GM12878 (cell line): ENCODE data around the gene UHMK1. TPM values are rescaled to one million over a fixed set of nuclear protein-coding genes. Genes with fewer than 3 reads are reported as not detected.
"Not testable (repeated sequence)": the region's sequence is repeated elsewhere in the genome, so short reads cannot be mapped to it uniquely, and the experiment has no call there.

Experiments used
- ATAC-seq: fragments of 200-7000 bp; cut with Tn5 transposase; 3 replicates; pipeline ENCODE4 v1.9.1; 2020; ENCODE audit warnings: mild to moderate bottlenecking, moderate library complexity
- BruUV-seq: library from RNA; stranded (reverse); fragments of 400-500 nt; replicated peaks from 2 replicates; lab custom pipeline; 2021; lab: Mats Ljungman, UMichigan
- CTCF ChIA-PET: fragments of 300-600 bp; sonication (Branson Sonifier 250); formaldehyde crosslinking; extraction: SDS; loops from one replicate; lab custom pipeline; 2021; ENCODE audit warnings: inconsistent platforms; lab: Yijun Ruan, JAX
- POLR2A ChIA-PET: fragments of 350-600 bp; formaldehyde crosslinking; extraction: SDS; loops from one replicate; lab custom pipeline; 2021; ENCODE audit warnings: inconsistent platforms; lab: Charles Lee
- RAD21 ChIA-PET: fragments of 300-600 bp; sonication (Branson Sonifier 250); formaldehyde crosslinking; loops from one replicate; lab custom pipeline; 2023; ENCODE audit warnings: antibody characterized with exemption; ENCODE audit not compliant: unreplicated experiment; lab: Charles Lee
- SMC1A ChIA-PET: fragments of 300-600 bp; sonication (Branson Sonifier 250); formaldehyde crosslinking; loops from one replicate; lab custom pipeline; 2023; ENCODE audit not compliant: unreplicated experiment, uncharacterized antibody; lab: Charles Lee
- DNase-seq: peaks from one replicate; pipeline ENCODE4 v3.0.0-alpha.2; 2011; ENCODE audit warnings: low read depth, low spot score
- FAIRE-seq: peaks from 3 replicates; lab custom pipeline; 2011; peaks lifted over from hg19 to GRCh38; lab: Jason Lieb, UNC
- H2AFZ ChIP-seq: 2 replicates; pipeline ENCODE4 v1.6.0; 2011; ENCODE audit warnings: low read depth, low read length, control low read depth; ENCODE audit not compliant: control insufficient read depth
- H3K27ac ChIP-seq: 2 replicates; pipeline ENCODE4 v1.5.1; 2011; ENCODE audit warnings: control low read depth; ENCODE audit not compliant: control insufficient read depth, insufficient read depth
- H3K27me3 ChIP-seq, 2 experiments: replicated peaks in 1 of 2; 2 replicates each; pipeline versions ENCODE4 v1.6.0 to v1.6.1; 2011; ENCODE audit warnings: low read length in 1 of 2; ENCODE audit not compliant: control insufficient read depth in 2 of 2, insufficient read depth in 2 of 2
- H3K36me3 ChIP-seq, 2 experiments: 2 replicates each; pipeline ENCODE4 v1.5.1; 2011; ENCODE audit warnings: low read length in 1 of 2; ENCODE audit not compliant: control insufficient read depth in 2 of 2, insufficient read depth in 2 of 2
- H3K4me1 ChIP-seq: 2 replicates; pipeline ENCODE4 v1.6.1; 2011; ENCODE audit warnings: mild to moderate bottlenecking, low read length, moderate library complexity, mixed read lengths; ENCODE audit not compliant: control insufficient read depth, insufficient read depth
- H3K4me2 ChIP-seq: 2 replicates; pipeline ENCODE4 v1.6.0; 2011; ENCODE audit warnings: control low read depth; ENCODE audit not compliant: control insufficient read depth, insufficient read depth
- H3K4me3 ChIP-seq: fragments of 200-600 bp; sonication (generic); 2 replicates; pipeline ENCODE4 v1.5.1; 2016
- H3K79me2 ChIP-seq: 2 replicates; pipeline ENCODE4 v1.6.0; 2011; ENCODE audit warnings: low read length; ENCODE audit not compliant: control insufficient read depth, insufficient read depth
- H3K9ac ChIP-seq: 2 replicates; pipeline ENCODE4 v1.8.0; 2011; ENCODE audit warnings: low read length, control low read depth, mixed read lengths; ENCODE audit not compliant: control insufficient read depth, insufficient read depth
- H3K9me3 ChIP-seq: replicated peaks from 3 replicates; pipeline ENCODE4 v1.5.1; 2011; ENCODE audit warnings: mild to moderate bottlenecking, low read length; ENCODE audit not compliant: control insufficient read depth, insufficient read depth
- H4K20me1 ChIP-seq: 2 replicates; pipeline ENCODE4 v1.6.0; 2011; ENCODE audit not compliant: control insufficient read depth, insufficient read depth
- KAT2A ChIP-seq: conservative IDR thresholded peaks from 2 replicates; pipeline ENCODE4 v1.6.1; 2011; ENCODE audit warnings: low read depth, low read length; ENCODE audit not compliant: control insufficient read depth
- NR2C1 ChIP-seq: fragments of 450-650 bp; IDR thresholded peaks from 2 replicates; pipeline ENCODE4 v1.6.1; 2017; ENCODE audit warnings: antibody characterized with exemption, mild to moderate bottlenecking, moderate library complexity
- PBX3 ChIP-seq: IDR thresholded peaks from 2 replicates; pipeline ENCODE4 v1.6.1; 2011; ENCODE audit warnings: mild to moderate bottlenecking, low read depth, low read length, moderate library complexity; ENCODE audit not compliant: insufficient replicate concordance
- RAD51 ChIP-seq: fragments of 450-650 bp; IDR thresholded peaks from 2 replicates; pipeline ENCODE4 v1.6.1; 2016; ENCODE audit warnings: moderate library complexity, mild to moderate bottlenecking, inconsistent platforms
- RELB ChIP-seq: fragments of 450-650 bp; IDR thresholded peaks from 2 replicates; pipeline ENCODE4 v1.6.1; 2017; ENCODE audit warnings: low read depth, mild to moderate bottlenecking, moderate library complexity
- SUZ12 ChIP-seq: fragments of 200-600 bp; sonication (generic); IDR thresholded peaks from one replicate; pipeline ENCODE4 v1.6.1; 2018; ENCODE audit warnings: antibody characterized with exemption, mild to moderate bottlenecking; ENCODE audit not compliant: unreplicated experiment
- TAF1 ChIP-seq: IDR thresholded peaks from 2 replicates; pipeline ENCODE4 v1.6.1; 2011; ENCODE audit warnings: mild to moderate bottlenecking, low read depth, low read length, borderline replicate concordance
- ZBED1 ChIP-seq: IDR thresholded peaks from 2 replicates; pipeline ENCODE4 v1.6.1; 2016; ENCODE audit warnings: borderline replicate concordance
- ZNF592 ChIP-seq: fragments of 450-650 bp; IDR thresholded peaks from 2 replicates; pipeline ENCODE4 v1.6.1; 2017; ENCODE audit warnings: mild to moderate bottlenecking, moderate library complexity
- WGBS: methylation state at CpG from one replicate; pipeline ENCODE4 v1.1.6; 2016; ENCODE audit warnings: low lambda C conversion rate; ENCODE audit not compliant: insufficient replicate concordance, insufficient coverage; ENCODE audit errors: missing lambda C conversion rate; 5-methylcytosine and 5-hydroxymethylcytosine counted together
- in situ Hi-C: fragments of 300-500 bp; cut with MboI; formaldehyde crosslinking; loops from 9 replicates; pipeline ENCODE4 v1.14.3; 2018; ENCODE audit warnings: mixed read lengths
- intact Hi-C: fragments of 100-400 bp; cut with micrococcal nuclease; formaldehyde crosslinking; loops from one replicate; pipeline ENCODE4 v1.14.2; 2022; ENCODE audit not compliant: unreplicated experiment
- polyA plus RNA-seq, 11 experiments: library from polyadenylated mRNA; depleted of rRNA in 4 of 11; unstranded in 6 of 11; stranded (reverse) in 5 of 11; fragments of >200 nt; fragmentation: Nextera tagmentation in 4 of 11; fragmentation: Illumina TruSeq in 1 of 11; extraction: Ambion mirVana in 4 of 11; extraction: Trizol in 1 of 11; gene quantifications; 1 replicate in 1 of 11; 2 replicates in 10 of 11; pipeline versions ENCODE4 v1.2.1 to v1.2.3, GENCODE V29; 2011 to 2016; ENCODE audit warnings: inconsistent platforms in 2 of 11, missing spikeins in 2 of 11, low read depth in 1 of 11
- total RNA-seq, 4 experiments: library from RNA; depleted of rRNA in 3 of 4; stranded (reverse); fragments of >200 nt in 3 of 4; fragmentation: Illumina TruSeq in 1 of 4; extraction: Trizol in 1 of 4; gene quantifications; 2 replicates each; pipeline versions ENCODE4 v1.2.1 to v1.2.3, GENCODE V29; 2013 to 2021

UHMK1 gene
- total and polyA plus RNA-seq, 10 of the 15 experiments (the other 5 are each of a cell fraction or from before 2014, with no cell fraction given), result 5.7 to 52.7 (median 28.3) TPM

- H3K9ac ChIP-seq, ATAC-seq, H3K36me3 ChIP-seq, H3K9me3 ChIP-seq, BruUV-seq, DNase-seq, H3K4me1 ChIP-seq, in situ Hi-C loops, H2AFZ ChIP-seq, intact Hi-C loops, H3K4me3 ChIP-seq, H3K27ac ChIP-seq, H3K4me2 ChIP-seq, H3K79me2 ChIP-seq, H3K27me3 ChIP-seq, H4K20me1 ChIP-seq, FAIRE-seq: not testable (repeated sequence)
- ChIA-PET POLR2A (interaction anchor here (0.5 kb wide), 1 partner anchor 34 kb away, joined by 3 read pairs; no protein-coding TSS in a partner anchor), CTCF (interaction anchor here (1.3 kb wide), 1 partner anchor 42 kb away, joined by 3 read pairs; no protein-coding TSS in a partner anchor), RAD21 (interaction anchor here (1.0 kb wide), 1 partner anchor 26 kb away, joined by 3 read pairs; no protein-coding TSS in a partner anchor), SMC1A (interaction anchor here (1.1 to 3.0 kb wide), 4 partner anchors 28 to 63 kb away, joined by 3 to 10 read pairs (median 3); no protein-coding TSS in a partner anchor)
- 87% methylated on average over 5 of the region's 7 CpGs for WGBS
These were observed 73.5 kb downstream of the UHMK1 start for GRCh38 chr1:162571121-162571520.

GRCh38 chr1:162571696-162572095, 74.1 kb downstream of the UHMK1 start:
- DNase-seq, result no peak
- BruUV-seq, result no TSS peak
- intact Hi-C loops, result no loop called here
- Histone ChIP-seq H3K4me3 (no peak overlapping the region), H3K27me3 (no peaks in the 10 kb centered on the region), H3K27ac (no peak overlapping the region), H4K20me1 (no peaks in the 10 kb centered on the region), H3K9ac (no peak overlapping the region), H3K36me3 (0 out of 4 replicates have a peak, but pooled peaks cover 0 to 4% of the 10 kb centered on the region in 2 experiments), H3K4me1 (no peaks in the 10 kb centered on the region), H3K79me2 (no peaks in the 10 kb centered on the region; the same call in 1 of the 2 replicates), H3K4me2 (no peak overlapping the region), H3K9me3 (no peaks in the 10 kb centered on the region), H2AFZ (no peak overlapping the region)
- no peak for FAIRE-seq
- POLR2A ChIA-PET, result no interaction called here
- no peak for ATAC-seq
- RAD21 ChIA-PET, result interaction anchor here (0.6 to 1.0 kb wide), 2 partner anchors 19 to 25 kb away, joined by 3 to 5 read pairs; no protein-coding TSS in a partner anchor
- SMC1A ChIA-PET, result interaction anchor here (1.1 to 3.0 kb wide), 3 partner anchors 27 to 62 kb away, joined by 3 to 10 read pairs (median 3); no protein-coding TSS in a partner anchor
- 100% methylated on average over 1 of the region's 1 CpG for WGBS
- CTCF ChIA-PET, result interaction anchor here (1.1 to 1.3 kb wide), 2 partner anchors 12 to 41 kb away, joined by 3 read pairs; no protein-coding TSS in a partner anchor
- in situ Hi-C loops, result no loop called here
- TF ChIP-seq TAF1 (no peak), RAD51 (no peak), NR2C1 (no peak), ZBED1 (no peak), KAT2A (no peak), SUZ12 (no peak), RELB (no peak), PBX3 (no peak), ZNF592 (no peak)
